Naive thymus-derived CD4-positive, alpha-beta T cell (primary cell): Measurements from ENCODE around the gene CSN1S1. TPM values are rescaled to one million over a fixed set of nuclear protein-coding genes. Genes with fewer than 3 reads are reported as not detected.

Experiments used
- polyA plus RNA-seq, 2 donors: library from polyadenylated mRNA; unstranded; fragments of 300-500 nt; fragmentation: Illumina TruSeq; gene quantifications; one replicate each; pipeline ENCODE4 v1.2.3, GENCODE V29; 2021
- total RNA-seq, 6 experiments: library from RNA in 5 of 6; stranded (reverse) in 5 of 6; gene quantifications; 1 replicate in 5 of 6; 2 replicates in 1 of 6; pipeline ENCODE4 v1.2.3 and lab custom pipeline; 2021 to 2026

The CSN1S1 gene
- total and polyA plus RNA-seq, 7 experiments from 2014 or later, result not detected

Other genes with a start within 250 kb of the CSN1S1 start
- gene SULT1B1, start 170.4 kb upstream of the CSN1S1 start, total RNA-seq, result 10 to 100 TPM in 4 of 5 experiments, 1 to 10 TPM in 1; 8.2 to 32.0 (median 17.2) TPM
- gene SULT1B1, start 170.4 kb upstream of the CSN1S1 start, polyA plus RNA-seq, result 10 to 100 TPM; 13.2 to 14.9 TPM
- not detected for gene SULT1E1, start 70.9 kb upstream of the CSN1S1 start, total RNA-seq
- gene SULT1E1, start 70.9 kb upstream of the CSN1S1 start, polyA plus RNA-seq, result not detected
- not detected for gene CSN2, start 34.7 kb downstream of the CSN1S1 start, total RNA-seq
- gene CSN2, start 34.7 kb downstream of the CSN1S1 start, polyA plus RNA-seq, result not detected
- gene STATH, start 64.9 kb downstream of the CSN1S1 start, total RNA-seq, result not detected
- gene STATH, start 64.9 kb downstream of the CSN1S1 start, polyA plus RNA-seq, result not detected
- gene HTN3, start 97.4 kb downstream of the CSN1S1 start, total RNA-seq, result not detected
- gene HTN3, start 97.4 kb downstream of the CSN1S1 start, polyA plus RNA-seq, result not detected
- gene HTN1, start 119.4 kb downstream of the CSN1S1 start, total RNA-seq, result not detected
- gene HTN1, start 119.4 kb downstream of the CSN1S1 start, polyA plus RNA-seq, result not detected
- gene PRR27, start 223.2 kb downstream of the CSN1S1 start, total RNA-seq, result not detected
- gene PRR27, start 223.2 kb downstream of the CSN1S1 start, polyA plus RNA-seq, result not detected